ENCODE measurements around the gene AP1G2. TPM values are rescaled to one million over a fixed set of nuclear protein-coding genes. Genes with fewer than 3 reads are reported as not detected.

AP1G2 gene
- total and polyA plus RNA-seq, 2 of the 13 experiments (the other 11 are each of a cell fraction or from before 2014, with no cell fraction given), result 96.9 to 611 TPM

GRCh38 chr14:23612354-23612732 lies 44.8 kb upstream of the AP1G2 start:
- Histone ChIP-seq H3K4me2 (ENCODE audit: low read depth, low read length) (peak overlapping the region; percentile 86), H3K36me3 (replicated peaks in 1 of 2; ENCODE audit: control insufficient read depth in 1 of 2, insufficient read depth in 2 of 2, low read length in 2 of 2) (no peaks in the 10 kb centered on the region), H3K4me3 (replicated peaks in 1 of 3; ENCODE audit: insufficient read depth in 1 of 3, low read depth in 2 of 3, low read length in 3 of 3) (no peak overlapping the region; a peak in 1 of 6 replicates), H4K20me1 (ENCODE audit: insufficient read depth, low read length) (no peaks in the 10 kb centered on the region), H3K9me3 (ENCODE audit: low read length) (no peaks in the 10 kb centered on the region), H3K27ac (ENCODE audit: extremely low read length, insufficient read depth, low read length) (peak overlapping the region; percentile 89), H3K4me1 (ENCODE audit: insufficient read depth, low read length) (peaks cover 95% of the 10 kb centered on the region), H3K9ac (ENCODE audit: insufficient read depth, low read depth, low read length) (peak overlapping the region; percentile 16; the same call in 1 of the 2 replicates), H3K79me2 (ENCODE audit: insufficient read depth, low read length) (no peaks in the 10 kb centered on the region), H2AFZ (ENCODE audit: low read length) (no peak overlapping the region), H3K27me3 (ENCODE audit: control insufficient read depth in 1 of 2, insufficient read depth in 2 of 2, low read length in 2 of 2) (no peaks in the 10 kb centered on the region)
- ChIA-PET CTCF (ENCODE audit: low intra/inter-chr PET ratio, low total read pairs) (interaction anchor here (2.3 to 2.4 kb wide), 2 partner anchors 20 to 23 kb away, joined by 8 to 19 read pairs; no protein-coding TSS in a partner anchor), POLR2A (interaction anchor here (0.7 to 14.7 kb wide), 13 partner anchors 10 to 605 kb away, joined by 3 to 1105 read pairs (median 22); partner anchors contain the start of genes AP1G2, DHRS2, PABPN1 and PPP1R3E)
- no peak for FAIRE-seq
- ATAC-seq, result no peak
- no peak for DNase-seq (ENCODE audit: low spot score)
- in situ Hi-C loops (cut with HindIII; ENCODE audit: extremely low pct_ligation_motif_present, low pct_unique_long_range_greater_than_20kb) (no loop called here), intact Hi-C loops (cut with micrococcal nuclease; ENCODE audit: unreplicated experiment) (loop anchor here (5.0 kb wide), 1 partner anchor 480 kb away; the partner anchor contains the start of gene PCK2)
- 56% methylated on average over 4 of the region's 4 CpGs for WGBS (ENCODE audit: low lambda C conversion rate)
- no TSS peak for BruUV-seq (replicated peaks)
- no peak for TF ChIP-seq FIP1L1 (IDR thresholded peaks at IDR 0.05; ENCODE audit: borderline replicate concordance, insufficient read depth, low read depth, low read length)
- no peak for TF ChIP-seq TAF15 (IDR thresholded peaks at IDR 0.05; ENCODE audit: low read depth, low read length, poor library complexity, severe bottlenecking)
- TF ChIP-seq ZBTB20 (CRISPR knock-in tag; IDR thresholded peaks at IDR 0.05; ENCODE audit: borderline replicate concordance, low read depth), result 0 out of 2 replicates have a peak, but pooled peaks have one; percentile 12
- TF ChIP-seq ZNF501 (CRISPR knock-in tag; IDR thresholded peaks at IDR 0.05), result peak; percentile 48; the same call in 1 of the 2 replicates
- 0 out of 2 replicates have a peak, but pooled peaks have one; percentile 20 for TF ChIP-seq CBFB (CRISPR knock-in tag; IDR thresholded peaks at IDR 0.05)
- no peak for TF ChIP-seq ETS1 (CRISPR knock-in tag; IDR thresholded peaks at IDR 0.05)
- no peak for TF ChIP-seq ZNF10 (CRISPR knock-in tag; IDR thresholded peaks at IDR 0.05; ENCODE audit: borderline replicate concordance, low read depth)
- no peak for TF ChIP-seq HDAC6 (IDR thresholded peaks at IDR 0.05; ENCODE audit: low read depth, low read length)
- TF ChIP-seq ZBTB4 (CRISPR knock-in tag; IDR thresholded peaks at IDR 0.05; ENCODE audit: borderline replicate concordance), result no peak
- peak; percentile 48; the same call in 1 of the 2 replicates for TF ChIP-seq ZNF607 (CRISPR knock-in tag; IDR thresholded peaks at IDR 0.05; ENCODE audit: borderline replicate concordance)
- TF ChIP-seq ZC3H13 (CRISPR knock-in tag; IDR thresholded peaks at IDR 0.05), result 0 out of 2 replicates have a peak, but pooled peaks have one; percentile 10
- TF ChIP-seq ZNF687 (CRISPR knock-in tag; IDR thresholded peaks at IDR 0.05), result peak; percentile 58
- TF ChIP-seq ZNF121 (CRISPR knock-in tag; IDR thresholded peaks at IDR 0.05), result no peak
